ENCODE measurements around the gene ELOVL5. TPM values are rescaled to one million over a fixed set of nuclear protein-coding genes. Genes with fewer than 3 reads are reported as not detected.
A peak's percentile ranks its signal among the peaks of the same experiment; 100 is the strongest.

Gene ELOVL5
- total and polyA plus RNA-seq, 7 experiments from 2014 or later = 40.9 to 124 (median 66.6) TPM

DNA sequence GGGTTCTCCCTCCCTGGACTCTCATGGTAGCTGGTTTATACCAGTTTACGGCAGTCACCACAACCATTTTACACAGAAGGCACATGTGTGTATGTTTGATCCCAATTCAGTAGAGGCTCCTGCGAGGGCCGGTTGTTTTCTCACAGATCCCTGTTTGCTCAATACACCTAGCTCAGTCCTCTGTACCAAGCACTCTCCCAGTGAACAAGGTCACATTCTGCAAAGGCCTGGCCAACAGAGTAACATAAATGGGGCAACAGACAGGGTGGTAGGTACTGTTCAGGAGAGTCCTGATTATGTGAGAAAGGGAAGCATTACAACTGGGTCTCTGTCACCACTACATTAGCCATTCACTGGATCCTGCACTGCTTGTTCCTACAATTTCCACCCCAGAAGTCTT is 84.4 kb downstream of the ELOVL5 start:
- intact Hi-C loops (cut with micrococcal nuclease) = loop anchor here in 1 of 2 donors (10.0 kb wide), 1 partner anchor 90 kb away; no protein-coding TSS in a partner anchor
- no peaks in the 10 kb centered on the region for H3K27me3 ChIP-seq (ENCODE audit: control insufficient read depth in 2 of 2, insufficient read depth in 2 of 2, low read length in 2 of 2)
- Mint-ChIP-seq H3K9me3 (peaks cover 0 to 1% (median 0%) of the 10 kb centered on the region in 11 donors), H3K27ac (peak overlapping the region in 2 of 9 donors; percentile 14 to 48), H3K4me3 (no peak overlapping the region), H3K27me3 (no peaks in the 10 kb centered on the region), H3K36me3 (peaks cover 28 to 75% (median 57%) of the 10 kb centered on the region in 5 donors), H3K4me1 (peaks cover 0 to 9% (median 0%) of the 10 kb centered on the region in 7 donors)
- no peaks in the 10 kb centered on the region for H3K9me3 ChIP-seq (ENCODE audit: control insufficient read depth in 2 of 3, low read length in 3 of 3)
- H3K36me3 ChIP-seq (ENCODE audit: control insufficient read depth in 2 of 3, insufficient read depth in 3 of 3, low read length in 3 of 3) = peaks cover 5 to 59% (median 8%) of the 10 kb centered on the region in 3 experiments
- no peak overlapping the region for H3K4me3 ChIP-seq (ENCODE audit: low read length)
- no peaks in the 10 kb centered on the region for H3K4me1 ChIP-seq (ENCODE audit: control insufficient read depth in 2 of 2, insufficient read depth in 2 of 2, low read length in 2 of 2)
- no peak overlapping the region for H3K27ac ChIP-seq (ENCODE audit: low read depth, low read length)
- ChIA-PET CTCF (no interaction called here), POLR2A (no interaction called here)
- ATAC-seq (no peak), DNase-seq (no peak)

DNA sequence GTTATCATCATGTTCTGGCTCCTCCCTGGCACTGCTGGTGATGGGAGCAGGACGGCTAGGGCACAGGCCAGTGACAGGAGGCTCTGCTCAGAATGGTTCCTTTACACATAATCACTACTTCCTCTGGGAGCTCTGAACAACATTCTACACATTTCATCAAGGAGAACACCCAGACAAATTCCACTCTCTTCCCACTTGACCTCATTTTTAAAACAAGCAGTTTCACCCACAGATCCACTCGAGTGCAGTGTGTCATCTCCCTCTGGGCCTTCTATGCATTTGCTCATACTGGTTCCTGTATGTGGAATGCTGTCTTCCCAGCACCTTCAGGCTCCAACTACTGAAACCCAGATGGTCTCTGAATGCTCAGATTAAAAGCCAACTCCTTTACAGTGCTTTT is 84.8 kb downstream of the ELOVL5 start:
- Histone ChIP-seq H3K27me3 (ENCODE audit: control insufficient read depth in 2 of 2, insufficient read depth in 2 of 2, low read length in 2 of 2) (no peaks in the 10 kb centered on the region), H3K36me3 (ENCODE audit: control insufficient read depth in 2 of 3, insufficient read depth in 3 of 3, low read length in 3 of 3) (peaks cover 4 to 55% (median 5%) of the 10 kb centered on the region in 3 experiments), H3K27ac (ENCODE audit: low read depth, low read length) (no peak overlapping the region), H3K9me3 (ENCODE audit: control insufficient read depth in 2 of 3, low read length in 3 of 3) (no peaks in the 10 kb centered on the region), H3K4me3 (ENCODE audit: low read length) (no peak overlapping the region), H3K4me1 (ENCODE audit: control insufficient read depth in 2 of 2, insufficient read depth in 2 of 2, low read length in 2 of 2) (no peaks in the 10 kb centered on the region)
- POLR2A ChIA-PET = no interaction called here
- intact Hi-C loops (cut with micrococcal nuclease) = loop anchor here in 1 of 2 donors (10.0 kb wide), 1 partner anchor 89 kb away; no protein-coding TSS in a partner anchor
- H3K4me1 Mint-ChIP-seq = peaks cover 0 to 9% (median 0%) of the 10 kb centered on the region in 7 donors
- H3K27me3 Mint-ChIP-seq = no peaks in the 10 kb centered on the region
- peaks cover 30 to 75% (median 57%) of the 10 kb centered on the region in 5 donors for H3K36me3 Mint-ChIP-seq
- CTCF ChIA-PET = no interaction called here
- H3K4me3 Mint-ChIP-seq = no peak overlapping the region
- peak overlapping the region in 1 of 9 donors; percentile 8 for H3K27ac Mint-ChIP-seq
- H3K9me3 Mint-ChIP-seq = peaks cover 0 to 1% (median 0%) of the 10 kb centered on the region in 11 donors
- no peak for DNase-seq
- no peak for ATAC-seq

DNA sequence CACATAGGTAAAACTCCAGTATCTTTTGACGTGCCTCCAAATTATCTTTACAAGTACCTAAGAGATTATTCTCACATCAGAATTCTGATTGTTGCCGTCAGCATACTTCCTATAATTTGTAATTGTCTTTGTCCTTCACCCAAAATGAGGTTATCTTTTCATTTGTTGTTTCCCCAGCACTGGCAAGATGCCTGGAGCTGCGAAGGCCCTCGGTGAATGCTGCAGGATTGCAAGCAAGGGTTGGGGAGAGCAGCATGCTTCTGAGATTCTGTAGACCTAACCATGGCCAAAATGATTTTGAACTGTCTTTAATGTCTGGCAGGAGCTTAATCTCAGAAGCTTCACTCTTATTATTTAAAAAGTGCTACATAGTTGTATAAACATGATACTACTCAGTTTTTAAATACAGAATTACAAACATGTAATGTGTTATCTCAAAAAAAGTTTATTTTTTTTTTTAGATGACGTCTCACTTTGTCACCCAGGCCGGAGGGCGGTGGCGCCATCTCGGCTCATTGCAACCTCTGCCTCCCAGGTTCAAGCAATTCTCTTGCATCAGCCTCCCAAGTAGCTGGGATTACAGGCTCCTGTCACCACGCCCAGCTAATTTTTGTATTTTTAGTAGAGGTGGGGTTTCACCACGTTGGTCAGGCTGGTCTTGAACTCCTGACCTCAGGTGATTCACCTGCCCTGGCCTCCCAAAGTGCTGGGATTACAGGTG is 88.7 kb downstream of the ELOVL5 start:
- H3K4me1 Mint-ChIP-seq = peaks cover 0 to 9% (median 0%) of the 10 kb centered on the region in 7 donors
- DNase-seq (no peak), ATAC-seq (no peak)
- intact Hi-C loops (cut with micrococcal nuclease) = loop anchor here in 1 of 2 donors (10.0 kb wide), 1 partner anchor 85 kb away; no protein-coding TSS in a partner anchor
- Histone ChIP-seq H3K9me3 (ENCODE audit: control insufficient read depth in 2 of 3, low read length in 3 of 3) (no peaks in the 10 kb centered on the region), H3K27ac (ENCODE audit: low read depth, low read length) (no peak overlapping the region), H3K27me3 (ENCODE audit: control insufficient read depth in 2 of 2, insufficient read depth in 2 of 2, low read length in 2 of 2) (no peaks in the 10 kb centered on the region), H3K36me3 (ENCODE audit: control insufficient read depth in 2 of 3, insufficient read depth in 3 of 3, low read length in 3 of 3) (peaks cover 0 to 27% (median 5%) of the 10 kb centered on the region in 3 experiments), H3K4me1 (ENCODE audit: control insufficient read depth in 2 of 2, insufficient read depth in 2 of 2, low read length in 2 of 2) (no peaks in the 10 kb centered on the region), H3K4me3 (ENCODE audit: low read length) (no peak overlapping the region)
- H3K27ac Mint-ChIP-seq = no peak overlapping the region
- H3K4me3 Mint-ChIP-seq = no peak overlapping the region
- peaks cover 26 to 62% (median 49%) of the 10 kb centered on the region in 5 donors for H3K36me3 Mint-ChIP-seq
- CTCF ChIA-PET = interaction anchor here (1.1 kb wide), 1 partner anchor 116 kb away, joined by 3 read pairs; no protein-coding TSS in a partner anchor
- peaks cover 0 to 4% (median 0%) of the 10 kb centered on the region in 11 donors for H3K9me3 Mint-ChIP-seq
- H3K27me3 Mint-ChIP-seq = no peaks in the 10 kb centered on the region
- POLR2A ChIA-PET = interaction anchor here (0.7 kb wide), 1 partner anchor 80 kb away, joined by 5 read pairs; no protein-coding TSS in a partner anchor

DNA sequence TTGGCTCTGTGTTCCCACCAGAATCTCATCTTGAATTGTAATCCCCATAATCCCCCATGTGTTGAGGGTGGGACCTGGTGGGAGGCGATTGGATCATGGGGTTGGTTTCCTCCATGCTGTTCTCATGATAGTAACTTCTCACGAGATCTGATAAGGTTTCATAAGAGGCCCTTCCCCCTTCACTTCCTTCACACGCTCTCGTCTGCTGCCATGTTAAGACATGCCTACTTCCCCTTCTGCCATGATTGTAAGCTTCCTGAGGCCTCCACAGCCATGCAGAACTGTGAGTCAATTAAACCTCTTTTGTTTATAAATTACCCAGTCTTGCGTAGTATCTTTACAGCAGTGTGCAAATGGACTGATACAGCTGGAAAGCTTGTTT is 90.0 kb downstream of the ELOVL5 start:
- peaks cover 0 to 4% (median 0%) of the 10 kb centered on the region in 11 donors for H3K9me3 Mint-ChIP-seq
- intact Hi-C loops (cut with micrococcal nuclease) = no loop called here
- H3K27ac Mint-ChIP-seq = peak overlapping the region in 1 of 9 donors; percentile 54
- Histone ChIP-seq H3K36me3 (ENCODE audit: control insufficient read depth in 2 of 3, insufficient read depth in 3 of 3, low read length in 3 of 3) (peaks cover 0 to 14% (median 5%) of the 10 kb centered on the region in 3 experiments), H3K9me3 (ENCODE audit: control insufficient read depth in 2 of 3, low read length in 3 of 3) (no peaks in the 10 kb centered on the region), H3K4me1 (ENCODE audit: control insufficient read depth in 2 of 2, insufficient read depth in 2 of 2, low read length in 2 of 2) (no peaks in the 10 kb centered on the region), H3K27ac (ENCODE audit: low read depth, low read length) (no peak overlapping the region), H3K4me3 (ENCODE audit: low read length) (no peak overlapping the region), H3K27me3 (ENCODE audit: control insufficient read depth in 2 of 2, insufficient read depth in 2 of 2, low read length in 2 of 2) (no peaks in the 10 kb centered on the region)
- no peak for ATAC-seq
- H3K4me3 Mint-ChIP-seq = no peak overlapping the region
- ChIA-PET CTCF (interaction anchor here (0.8 to 1.1 kb wide), 2 partner anchors 44 to 117 kb away, joined by 3 read pairs; no protein-coding TSS in a partner anchor), POLR2A (interaction anchor here (0.8 kb wide), 1 partner anchor 152 kb away, joined by 3 read pairs; no protein-coding TSS in a partner anchor)
- no peaks in the 10 kb centered on the region for H3K27me3 Mint-ChIP-seq
- H3K36me3 Mint-ChIP-seq = peaks cover 16 to 57% (median 44%) of the 10 kb centered on the region in 5 donors
- no peak for DNase-seq
- peaks cover 0 to under 1% (median 0%) of the 10 kb centered on the region in 7 donors for H3K4me1 Mint-ChIP-seq

DNA sequence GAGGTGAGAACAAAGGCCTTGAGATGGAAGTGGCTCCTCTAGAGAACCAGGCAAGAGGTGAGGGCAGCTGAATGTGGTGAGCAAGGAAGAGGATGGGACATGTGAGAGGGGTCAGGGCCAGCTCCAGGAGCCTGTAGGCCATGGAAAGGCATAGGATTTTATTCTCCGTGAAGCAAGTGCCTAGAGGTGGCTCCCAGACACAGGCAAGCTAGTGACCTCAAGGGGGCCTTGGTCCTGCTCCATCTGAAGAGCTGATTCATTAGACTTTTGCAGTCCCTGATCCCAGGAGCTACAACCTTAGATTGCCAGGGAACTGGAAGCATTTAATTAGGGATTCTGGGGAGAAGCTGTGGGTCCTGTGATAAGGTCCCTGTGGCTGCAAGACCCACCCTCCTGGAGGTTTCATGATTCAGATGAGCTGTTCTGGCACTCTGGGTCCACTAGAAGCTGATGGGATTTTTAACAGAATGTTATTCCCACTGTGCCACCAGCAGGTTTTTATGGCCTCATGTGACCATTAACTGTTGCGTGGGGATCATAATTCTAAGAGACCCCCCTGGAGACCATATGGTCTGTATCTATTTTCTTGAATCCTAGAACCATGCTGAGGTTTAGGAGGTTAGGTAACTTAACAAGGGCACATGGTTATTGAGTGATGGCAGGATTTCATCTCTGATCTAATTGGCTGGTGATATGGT is 90.5 kb downstream of the ELOVL5 start:
- ChIA-PET CTCF (interaction anchor here (0.8 kb wide), 1 partner anchor 44 kb away, joined by 3 read pairs; no protein-coding TSS in a partner anchor), POLR2A (interaction anchor here (0.8 kb wide), 1 partner anchor 152 kb away, joined by 3 read pairs; no protein-coding TSS in a partner anchor)
- Mint-ChIP-seq H3K36me3 (peaks cover 15 to 59% (median 43%) of the 10 kb centered on the region in 5 donors), H3K4me1 (no peaks in the 10 kb centered on the region), H3K9me3 (peaks cover 0 to 4% (median 0%) of the 10 kb centered on the region in 11 donors), H3K27me3 (no peaks in the 10 kb centered on the region), H3K4me3 (no peak overlapping the region), H3K27ac (peak overlapping the region in 2 of 9 donors; percentile 14 to 54)
- H3K4me1 ChIP-seq (ENCODE audit: control insufficient read depth in 2 of 2, insufficient read depth in 2 of 2, low read length in 2 of 2) = no peaks in the 10 kb centered on the region
- H3K4me3 ChIP-seq (ENCODE audit: low read length) = no peak overlapping the region
- H3K27ac ChIP-seq (ENCODE audit: low read depth, low read length) = no peak overlapping the region
- H3K36me3 ChIP-seq (ENCODE audit: control insufficient read depth in 2 of 3, insufficient read depth in 3 of 3, low read length in 3 of 3) = peaks cover 0 to 10% (median 5%) of the 10 kb centered on the region in 3 experiments
- no peak for DNase-seq
- no peaks in the 10 kb centered on the region for H3K27me3 ChIP-seq (ENCODE audit: control insufficient read depth in 2 of 2, insufficient read depth in 2 of 2, low read length in 2 of 2)
- intact Hi-C loops (cut with micrococcal nuclease) = no loop called here
- no peaks in the 10 kb centered on the region for H3K9me3 ChIP-seq (ENCODE audit: control insufficient read depth in 2 of 3, low read length in 3 of 3)
- no peak for ATAC-seq

DNA sequence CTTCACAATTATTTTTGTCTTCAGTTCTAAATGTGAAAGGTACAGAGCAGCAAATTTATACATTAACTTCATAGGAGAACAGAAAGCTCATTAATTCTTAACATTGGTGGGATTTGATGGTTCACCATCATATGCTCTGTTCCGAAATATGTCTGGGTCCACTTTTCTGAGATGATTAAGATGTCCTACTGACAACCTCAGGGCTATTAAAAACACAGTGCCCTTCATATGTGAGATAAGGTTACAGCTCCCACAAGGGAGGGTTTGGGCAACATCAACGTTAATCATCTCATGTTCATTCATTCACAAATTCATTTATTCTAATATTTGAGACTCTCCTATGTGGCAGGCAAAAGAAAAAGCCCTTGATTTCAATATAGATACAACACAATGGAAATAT is 91.2 kb downstream of the ELOVL5 start:
- peaks cover 0 to 10% (median 5%) of the 10 kb centered on the region in 3 experiments for H3K36me3 ChIP-seq (ENCODE audit: control insufficient read depth in 2 of 3, insufficient read depth in 3 of 3, low read length in 3 of 3)
- H3K9me3 ChIP-seq (ENCODE audit: control insufficient read depth in 2 of 3, low read length in 3 of 3) = no peaks in the 10 kb centered on the region
- H3K4me1 ChIP-seq (ENCODE audit: control insufficient read depth in 2 of 2, insufficient read depth in 2 of 2, low read length in 2 of 2) = no peaks in the 10 kb centered on the region
- CTCF ChIA-PET = no interaction called here
- Mint-ChIP-seq H3K4me3 (no peak overlapping the region), H3K4me1 (no peaks in the 10 kb centered on the region), H3K36me3 (peaks cover 15 to 56% (median 42%) of the 10 kb centered on the region in 5 donors), H3K27me3 (no peaks in the 10 kb centered on the region), H3K27ac (peak overlapping the region in 2 of 9 donors; percentile 2 to 14), H3K9me3 (peaks cover 0 to 4% (median 0%) of the 10 kb centered on the region in 11 donors)
- H3K27me3 ChIP-seq (ENCODE audit: control insufficient read depth in 2 of 2, insufficient read depth in 2 of 2, low read length in 2 of 2) = no peaks in the 10 kb centered on the region
- H3K4me3 ChIP-seq (ENCODE audit: low read length) = no peak overlapping the region
- ATAC-seq (no peak), DNase-seq (no peak)
- intact Hi-C loops (cut with micrococcal nuclease) = no loop called here
- POLR2A ChIA-PET = no interaction called here
- no peak overlapping the region for H3K27ac ChIP-seq (ENCODE audit: low read depth, low read length)

Measured in naive thymus-derived CD4-positive, alpha-beta T cell (primary cell).